ENCODE data around the gene PRPF40A. TPM values are rescaled to one million over a fixed set of nuclear protein-coding genes. Genes with fewer than 3 reads are reported as not detected.
"Not testable (repeated sequence)": the region's sequence is repeated elsewhere in the genome, so short reads cannot be mapped to it uniquely, and the experiment has no call there.

Gene PRPF40A
- total and polyA plus RNA-seq, 2 experiments from 2014 or later = 101 to 125 TPM

GRCh38 chr2:152738438-152738837 lies 21.2 kb upstream of the PRPF40A start:
- Histone ChIP-seq H3K27ac (no peak overlapping the region), H3K79me2 (peaks cover 5% of the 10 kb centered on the region), H3K9me2 (replicated peaks; ENCODE audit: insufficient read depth) (no peaks in the 10 kb centered on the region), H3K4me3 (no peak overlapping the region), H3K27me3 (no peaks in the 10 kb centered on the region), H3K36me3 (replicated peaks; ENCODE audit: insufficient read depth, low read depth) (no peaks in the 10 kb centered on the region), H3K9me3 (ENCODE audit: low read depth) (no peaks in the 10 kb centered on the region), H3K4me1 (ENCODE audit: insufficient read depth) (no peaks in the 10 kb centered on the region), H3K4me2 (no peak overlapping the region), H2AFZ (no peak overlapping the region), H4K20me1 (ENCODE audit: insufficient read depth, poor library complexity, severe bottlenecking) (no peaks in the 10 kb centered on the region)
- DNase-seq (ENCODE audit: low spot score) = no peak
- WGBS (ENCODE audit: low lambda C conversion rate, missing lambda C conversion rate) = 91% methylated on average over 2 of the region's 2 CpGs
- TF ChIP-seq EZH2phosphoT487 (IDR thresholded peaks at IDR 0.05; ENCODE audit: low read depth, severe bottlenecking, unreplicated experiment) (no peak), EZH2 (IDR thresholded peaks at IDR 0.05; ENCODE audit: borderline replicate concordance) (no peak), CTCF (IDR thresholded peaks at IDR 0.05; ENCODE audit: poor library complexity) (no peak)

GRCh38 chr2:152737509-152737908 lies 20.2 kb upstream of the PRPF40A start:
- not testable (repeated sequence) for H3K9me2 ChIP-seq (replicated peaks; ENCODE audit: insufficient read depth); H2AFZ ChIP-seq; H3K36me3 ChIP-seq (replicated peaks; ENCODE audit: insufficient read depth, low read depth); H3K4me3 ChIP-seq; H3K27ac ChIP-seq; DNase-seq (ENCODE audit: low spot score); H3K4me2 ChIP-seq; H4K20me1 ChIP-seq (ENCODE audit: insufficient read depth, poor library complexity, severe bottlenecking); H3K9me3 ChIP-seq (ENCODE audit: low read depth); H3K4me1 ChIP-seq (ENCODE audit: insufficient read depth); H3K27me3 ChIP-seq; H3K79me2 ChIP-seq
- 96% methylated on average over 1 of the region's 1 CpG for WGBS (ENCODE audit: low lambda C conversion rate, missing lambda C conversion rate)

- no peaks in the 10 kb centered on the region for H3K36me3 ChIP-seq (replicated peaks; ENCODE audit: insufficient read depth, low read depth)
- WGBS (ENCODE audit: low lambda C conversion rate, missing lambda C conversion rate) = 95% methylated on average over 1 of the region's 1 CpG
- DNase-seq (ENCODE audit: low spot score) = no peak
- H2AFZ ChIP-seq = no peak overlapping the region
- no peak overlapping the region for H3K27ac ChIP-seq
- TF ChIP-seq CTCF (IDR thresholded peaks at IDR 0.05; ENCODE audit: poor library complexity) = no peak
- TF ChIP-seq EZH2phosphoT487 (IDR thresholded peaks at IDR 0.05; ENCODE audit: low read depth, severe bottlenecking, unreplicated experiment) = no peak
- TF ChIP-seq EZH2 (IDR thresholded peaks at IDR 0.05; ENCODE audit: borderline replicate concordance) = no peak
- H3K4me2 ChIP-seq = no peak overlapping the region
- H3K27me3 ChIP-seq = no peaks in the 10 kb centered on the region
- H3K4me1 ChIP-seq (ENCODE audit: insufficient read depth) = no peaks in the 10 kb centered on the region
- H3K79me2 ChIP-seq = peaks cover 13% of the 10 kb centered on the region
- H3K9me3 ChIP-seq (ENCODE audit: low read depth) = no peaks in the 10 kb centered on the region
- no peaks in the 10 kb centered on the region for H4K20me1 ChIP-seq (ENCODE audit: insufficient read depth, poor library complexity, severe bottlenecking)
- H3K4me3 ChIP-seq = no peak overlapping the region
- H3K9me2 ChIP-seq (replicated peaks; ENCODE audit: insufficient read depth) = no peaks in the 10 kb centered on the region
Observed at GRCh38 chr2:152730591-152731333, 13.5 kb upstream of the PRPF40A start.

- Histone ChIP-seq H4K20me1 (ENCODE audit: insufficient read depth, poor library complexity, severe bottlenecking) (no peaks in the 10 kb centered on the region), H2AFZ (no peak overlapping the region), H3K9me2 (replicated peaks; ENCODE audit: insufficient read depth) (no peaks in the 10 kb centered on the region), H3K27me3 (no peaks in the 10 kb centered on the region), H3K36me3 (replicated peaks; ENCODE audit: insufficient read depth, low read depth) (no peaks in the 10 kb centered on the region), H3K4me3 (no peak overlapping the region), H3K9me3 (ENCODE audit: low read depth) (no peaks in the 10 kb centered on the region), H3K27ac (no peak overlapping the region), H3K79me2 (peaks cover 18% of the 10 kb centered on the region), H3K4me2 (no peak overlapping the region), H3K4me1 (ENCODE audit: insufficient read depth) (no peaks in the 10 kb centered on the region)
- TF ChIP-seq EZH2 (IDR thresholded peaks at IDR 0.05; ENCODE audit: borderline replicate concordance) = no peak
- TF ChIP-seq EZH2phosphoT487 (IDR thresholded peaks at IDR 0.05; ENCODE audit: low read depth, severe bottlenecking, unreplicated experiment) = no peak
- no peak for TF ChIP-seq CTCF (IDR thresholded peaks at IDR 0.05; ENCODE audit: poor library complexity)
- WGBS (ENCODE audit: low lambda C conversion rate, missing lambda C conversion rate) = 97% methylated on average over 2 of the region's 2 CpGs
- no peak for DNase-seq (ENCODE audit: low spot score)
Observed at GRCh38 chr2:152729844-152730243, 12.6 kb upstream of the PRPF40A start.
